ENCODE measurements around the gene TRMT112.
A peak's percentile ranks its signal among the peaks of the same experiment; 100 is the strongest.

TRMT112 gene

GRCh38 chr11:64275841-64276240 lies 41.5 kb downstream of the TRMT112 start:
- DNase-seq (ENCODE audit: low read depth, low spot score): no peak

GRCh38 chr11:64275031-64275800 lies 42.1 kb downstream of the TRMT112 start:
- no peak for DNase-seq (ENCODE audit: low read depth, low spot score)

DNA sequence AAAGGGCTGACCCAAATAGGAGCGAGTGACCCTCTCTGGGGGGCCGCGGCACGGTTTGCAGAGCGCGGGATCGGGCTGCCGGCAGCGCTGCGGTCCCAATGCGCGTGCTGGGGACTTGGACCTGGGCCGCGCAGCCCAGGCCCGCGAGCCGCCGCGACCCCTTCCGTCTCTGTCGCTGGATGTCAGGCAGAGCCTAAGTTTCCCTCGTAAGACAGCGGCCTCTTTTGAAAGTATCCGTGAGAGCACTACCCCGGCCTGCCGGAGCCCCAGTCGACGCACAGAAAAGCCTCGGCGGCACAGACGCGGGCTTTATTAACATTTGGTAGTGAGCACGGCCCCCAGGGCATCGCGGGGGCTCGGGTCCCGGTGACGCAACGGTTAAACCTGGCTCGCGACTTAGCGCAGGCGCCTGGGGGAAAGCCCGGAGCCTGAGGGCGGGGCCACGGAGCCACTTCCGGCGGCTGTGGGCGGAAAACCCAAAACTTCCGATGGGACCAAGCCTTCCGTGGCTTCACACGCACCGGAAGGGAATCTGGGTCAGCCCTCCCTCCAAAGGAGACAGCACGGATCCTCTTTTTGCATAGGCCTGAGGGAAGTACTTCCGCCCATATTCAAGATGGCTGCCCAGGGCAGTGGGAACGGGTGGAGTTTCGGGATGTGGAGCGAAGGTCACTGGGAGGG lies 47.7 kb downstream of the TRMT112 start:
- peak; percentile 100 for DNase-seq (ENCODE audit: low read depth, low spot score)

DNA sequence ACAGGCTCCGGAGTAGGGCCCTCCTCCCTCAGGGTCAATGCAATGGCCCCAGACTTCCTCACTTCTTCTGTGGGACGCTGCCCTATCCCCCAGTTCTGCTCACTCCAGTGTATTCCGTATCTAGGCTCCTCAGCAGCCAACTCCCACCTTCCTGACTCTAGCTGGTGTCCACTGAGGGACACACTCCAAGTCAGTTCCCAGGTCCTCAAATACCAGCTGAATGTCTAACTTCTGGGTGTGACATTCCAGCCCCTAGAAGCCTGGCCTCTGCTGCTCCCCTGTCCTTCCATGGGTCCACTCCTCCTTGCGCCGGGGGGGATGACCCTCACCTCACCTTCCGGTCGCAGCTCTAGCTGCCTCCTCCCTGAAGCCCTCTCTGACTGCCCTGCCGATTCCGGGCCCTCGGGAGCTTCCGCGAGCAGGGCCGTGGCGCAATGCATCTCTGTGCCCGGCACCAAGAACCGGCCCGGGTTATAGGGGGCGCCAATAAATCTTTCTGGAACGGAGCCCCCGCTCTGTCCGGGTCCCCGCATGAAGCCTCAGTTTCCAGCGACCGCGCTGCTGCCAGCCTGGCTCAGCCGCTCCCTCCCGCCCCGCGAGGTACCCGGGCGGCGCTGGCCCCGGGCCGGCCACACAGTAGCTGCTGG lies 48.3 kb downstream of the TRMT112 start:
- DNase-seq (ENCODE audit: low read depth, low spot score): no peak

DNA sequence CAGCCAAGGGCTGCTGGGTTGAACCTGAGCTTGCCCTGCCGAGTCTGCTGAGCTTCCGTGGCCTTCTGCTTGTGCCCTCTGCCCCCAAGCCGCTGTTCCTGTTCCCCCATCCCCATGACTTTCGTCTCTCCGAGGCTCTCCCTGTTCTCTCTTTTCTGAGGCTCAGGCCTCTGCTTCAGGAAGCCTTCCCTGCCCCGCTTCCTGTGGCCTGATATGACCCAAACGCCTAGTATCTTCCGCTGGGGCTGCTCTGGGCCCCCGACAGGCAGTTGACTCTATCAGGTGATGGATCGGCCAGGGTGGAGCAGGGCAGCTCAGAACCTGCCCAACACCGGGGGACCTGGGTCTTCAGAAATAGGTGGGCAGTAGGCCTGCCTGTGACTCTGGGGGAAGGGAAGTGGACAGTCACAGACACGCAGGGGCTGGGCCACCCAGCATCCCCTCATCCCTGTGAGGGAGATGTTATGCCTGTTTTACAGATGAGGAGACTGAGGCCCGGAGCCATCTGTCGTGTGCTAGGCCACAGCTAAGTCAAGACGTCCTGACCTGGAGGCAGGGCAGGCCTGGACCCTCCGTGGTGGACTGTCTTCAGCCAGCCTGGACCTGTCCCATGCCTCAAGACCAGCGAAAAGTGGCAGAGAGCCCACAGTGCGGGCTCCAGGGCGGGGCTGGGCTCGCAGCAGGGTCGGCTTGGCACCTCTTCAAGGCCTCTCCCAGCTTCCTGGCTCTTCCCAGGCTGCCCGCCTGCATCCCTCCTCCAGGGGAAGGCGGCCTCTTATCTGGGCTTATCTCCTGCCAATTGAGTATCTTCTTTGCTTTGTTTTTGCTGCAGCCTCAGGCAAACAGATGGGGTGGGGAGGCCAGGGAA lies 49.1 kb downstream of the TRMT112 start:
- no peak for DNase-seq (ENCODE audit: low read depth, low spot score)

- no peak for DNase-seq (ENCODE audit: low read depth, low spot score)
Measured at GRCh38 chr11:64267207-64267945, 50.0 kb downstream of the TRMT112 start.
